ENCODE data around the gene TLCD1.
"Not testable (repeated sequence)": the region's sequence is repeated elsewhere in the genome, so short reads cannot be mapped to it uniquely, and the experiment has no call there.

The TLCD1 gene

DNA sequence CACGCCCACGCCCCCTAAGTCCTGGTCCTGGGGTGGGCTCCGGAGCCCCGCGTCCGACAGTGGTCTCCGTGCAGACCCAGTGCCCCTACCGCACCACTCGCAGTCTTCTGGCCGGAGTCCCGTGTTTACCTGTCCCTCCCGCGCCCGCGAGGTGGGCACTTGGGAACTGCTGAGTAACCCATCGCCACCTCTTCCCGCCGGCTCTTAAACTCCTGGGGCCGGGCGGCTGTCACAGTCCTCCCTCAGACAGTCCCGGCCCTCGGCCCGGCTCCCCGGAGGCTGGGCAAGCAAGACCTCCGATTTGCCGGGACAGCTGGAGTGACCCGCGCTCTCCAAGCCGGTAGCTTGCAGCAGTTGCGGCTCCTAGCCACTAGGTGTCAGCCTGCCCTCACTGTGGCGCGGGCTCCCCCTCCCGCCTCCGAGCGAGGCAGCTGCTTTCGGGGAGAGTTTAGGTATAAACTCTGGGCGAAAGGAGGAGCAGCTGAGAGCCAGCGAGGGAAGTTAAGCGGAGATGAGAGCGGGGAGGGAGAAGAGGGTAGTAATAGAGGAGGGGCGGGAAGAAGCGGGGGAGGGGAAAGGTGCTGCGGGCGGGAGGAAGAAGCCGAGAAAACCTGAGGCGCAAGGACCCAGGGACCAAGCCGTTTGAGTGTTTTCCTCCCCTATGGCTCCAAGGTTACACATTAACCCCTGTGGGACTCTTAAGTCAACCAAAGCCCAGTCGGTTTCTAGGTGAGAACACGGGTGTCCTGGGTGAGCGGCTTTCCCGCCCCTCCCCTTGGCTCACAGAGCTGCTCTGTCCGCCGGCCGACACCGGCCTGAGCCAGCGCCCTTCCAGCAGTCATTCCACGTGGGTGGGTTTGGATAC is 826 bp upstream of the TLCD1 start:
- peak; percentile 92 for DNase-seq

DNA sequence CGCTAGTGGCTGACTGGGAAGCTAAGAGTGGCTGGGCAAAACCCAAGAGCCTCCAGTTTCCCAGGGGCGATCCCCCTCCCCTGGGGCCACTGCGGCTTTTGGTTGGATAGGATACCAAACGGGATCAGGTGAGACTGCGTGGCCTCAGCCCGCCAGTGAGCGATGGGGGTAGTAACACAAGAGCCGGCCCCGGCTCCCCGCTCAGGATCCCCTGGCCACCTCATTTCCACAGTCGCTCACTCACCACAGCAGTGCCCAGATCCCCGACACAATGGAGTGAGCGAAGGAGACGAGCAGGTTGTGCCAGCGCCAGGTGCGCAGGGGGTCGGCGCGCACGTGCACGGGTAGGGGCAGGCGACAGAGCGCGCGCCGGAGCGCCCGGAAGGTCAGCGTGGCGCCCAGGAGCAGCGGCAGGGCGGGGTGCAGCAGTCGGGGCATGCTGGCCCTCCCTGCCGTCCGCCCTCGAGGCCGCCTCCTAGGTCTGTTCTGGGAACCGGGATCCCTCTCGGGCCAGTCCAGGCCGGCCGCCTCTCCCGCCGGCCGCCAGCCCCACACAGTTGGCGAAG is 290 bp downstream of the TLCD1 start:
- peak; percentile 74 for DNase-seq

DNA sequence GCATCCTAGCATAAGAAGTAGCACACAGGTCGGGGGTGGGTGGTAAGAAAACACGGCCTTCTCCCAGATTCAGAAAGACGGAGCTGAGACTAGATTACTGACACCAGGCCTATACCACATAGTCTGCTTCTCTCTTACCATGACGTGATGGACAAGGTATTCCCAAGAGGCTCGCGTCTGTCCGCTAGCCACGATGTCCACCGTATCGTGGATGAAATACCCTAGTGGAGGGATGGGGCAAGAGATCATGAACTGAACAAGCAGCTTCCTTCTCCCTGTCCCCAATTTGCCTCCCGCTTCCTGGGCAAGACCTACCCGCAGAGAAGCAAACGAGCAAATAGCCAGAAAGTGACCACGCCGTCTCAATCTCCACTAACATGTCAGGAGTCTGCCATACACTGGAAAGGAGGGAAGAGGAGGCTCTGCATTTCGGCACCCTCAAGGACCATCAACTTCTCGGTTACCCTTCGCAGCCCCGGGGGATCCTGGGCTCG is 820 bp downstream of the TLCD1 start:
- no peak for DNase-seq

DNA sequence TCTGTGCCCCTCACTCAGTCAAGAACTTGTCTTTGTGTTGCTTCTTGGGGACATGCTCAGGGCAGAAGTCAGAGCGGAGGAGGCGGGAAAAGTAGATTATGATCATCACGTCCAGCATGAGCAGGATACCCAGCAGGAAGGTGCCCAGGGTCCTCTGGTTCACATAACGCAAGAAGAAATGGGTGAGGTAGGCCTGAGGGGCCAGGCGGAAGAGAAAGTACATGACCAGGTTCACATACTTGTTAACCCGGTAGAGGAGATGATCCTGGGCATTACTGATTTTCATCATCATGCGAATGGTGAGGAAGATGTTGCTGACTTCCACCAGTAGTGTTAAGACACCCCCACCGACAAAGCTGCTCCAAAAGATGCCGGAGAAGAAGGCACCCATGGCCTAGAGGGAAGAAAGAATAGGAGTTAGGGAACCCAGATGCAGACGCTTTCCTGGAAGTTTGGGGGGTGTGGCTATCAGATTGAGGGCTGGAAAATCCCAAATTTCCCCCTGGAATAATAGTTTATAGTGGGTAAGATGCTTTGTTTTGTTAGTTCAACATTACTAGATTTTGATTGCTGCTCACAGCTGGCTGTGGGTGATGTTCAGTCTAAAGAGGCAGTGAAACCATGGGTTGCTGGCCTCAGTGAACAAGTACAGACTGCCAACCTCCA is 1.4 kb downstream of the TLCD1 start:
- no peak for DNase-seq

DNA sequence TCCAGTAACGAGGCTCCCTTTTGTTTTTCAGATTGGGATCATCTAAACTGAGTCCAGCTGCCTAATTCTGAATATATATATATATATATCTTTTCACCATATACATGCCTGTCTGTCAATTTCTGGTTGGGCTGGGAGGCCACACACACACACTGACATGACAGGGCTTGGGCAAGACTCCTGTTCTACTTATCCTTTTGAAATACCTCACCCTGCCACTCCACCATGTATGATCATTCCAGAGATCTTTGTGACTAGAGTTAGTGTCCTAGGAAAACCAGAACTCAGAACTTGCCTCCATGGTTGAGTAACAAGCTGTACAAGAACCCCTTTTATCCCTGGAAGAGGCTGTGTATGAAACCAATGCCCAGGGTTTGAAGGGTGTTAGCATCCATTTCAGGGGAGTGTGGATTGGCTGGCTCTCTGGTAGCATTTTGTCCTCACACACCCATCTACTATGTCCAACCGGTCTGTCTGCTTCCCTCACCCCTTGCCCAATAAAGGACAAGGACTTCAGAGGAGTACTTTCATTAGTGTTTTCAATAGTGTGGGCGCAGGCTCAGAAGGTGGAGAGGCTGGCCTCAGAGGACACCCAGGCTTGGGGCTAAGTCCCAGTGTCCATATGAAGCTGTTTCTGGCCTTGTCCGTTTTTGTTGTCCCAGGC is 2.1 kb downstream of the TLCD1 start:
- DNase-seq, result not testable (repeated sequence)

DNA sequence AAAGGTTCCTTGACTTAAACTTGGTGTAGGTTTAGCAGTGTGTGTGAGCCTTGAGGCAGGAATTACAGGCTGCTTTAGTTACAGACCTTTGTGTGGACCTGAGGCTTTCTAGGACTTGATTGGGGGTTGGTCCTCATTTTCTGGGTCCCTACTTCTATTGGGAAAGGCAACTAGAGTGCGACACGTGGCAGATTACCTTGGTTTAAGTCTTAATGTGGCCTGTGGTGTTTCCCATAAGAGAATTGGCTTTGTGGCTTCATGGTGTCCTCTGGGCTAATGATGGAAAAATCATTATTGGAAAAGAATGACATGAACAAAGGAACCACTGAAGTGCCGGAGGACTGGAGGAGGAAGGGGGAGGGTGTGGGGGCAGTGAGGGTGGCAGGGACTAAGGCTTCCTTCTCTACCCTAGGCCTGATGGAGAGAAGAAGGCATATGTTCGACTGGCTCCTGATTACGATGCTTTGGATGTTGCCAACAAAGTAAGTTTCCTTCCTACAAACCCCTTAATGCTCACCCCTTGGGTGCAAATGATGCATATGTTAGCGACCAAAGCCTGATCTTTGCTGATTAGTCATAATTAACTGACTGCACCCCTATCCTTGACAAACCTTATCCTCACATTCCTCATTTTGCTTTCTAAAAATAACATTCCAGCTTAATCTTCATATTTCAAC is 2.7 kb downstream of the TLCD1 start:
- no peak for DNase-seq

DNA sequence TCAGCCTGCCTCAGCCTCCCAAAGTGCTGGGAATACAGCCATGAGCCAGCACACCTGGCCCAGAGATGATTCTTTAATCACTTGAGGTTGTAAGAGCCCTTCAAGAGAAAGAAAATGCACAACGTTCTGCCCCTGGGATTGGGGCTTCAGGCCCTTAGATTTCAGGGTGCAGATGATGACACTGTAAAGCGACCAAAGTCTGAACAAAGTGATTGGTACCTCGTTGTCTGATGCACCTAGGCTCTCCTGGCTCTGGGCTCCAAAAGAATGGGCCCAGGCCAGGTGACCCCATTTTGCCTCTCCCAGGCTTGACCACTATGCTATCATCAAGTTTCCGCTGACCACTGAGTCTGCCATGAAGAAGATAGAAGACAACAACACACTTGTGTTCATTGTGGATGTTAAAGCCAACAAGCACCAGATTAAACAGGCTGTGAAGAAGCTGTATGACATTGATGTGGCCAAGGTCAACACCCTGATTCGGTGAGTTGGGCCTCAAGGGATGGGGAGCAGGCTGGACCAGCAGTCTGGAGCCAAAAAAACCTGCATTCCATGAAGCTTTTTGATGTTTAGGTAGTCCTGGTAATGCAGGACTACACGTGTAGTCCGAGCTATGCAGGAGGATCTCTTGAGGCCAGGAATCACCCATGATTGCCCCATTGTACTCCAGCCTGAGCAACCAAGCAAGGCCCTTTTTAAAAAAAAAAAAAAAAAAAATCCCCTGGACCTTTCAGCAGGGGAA is 3.4 kb downstream of the TLCD1 start:
- DNase-seq, result no peak

DNA sequence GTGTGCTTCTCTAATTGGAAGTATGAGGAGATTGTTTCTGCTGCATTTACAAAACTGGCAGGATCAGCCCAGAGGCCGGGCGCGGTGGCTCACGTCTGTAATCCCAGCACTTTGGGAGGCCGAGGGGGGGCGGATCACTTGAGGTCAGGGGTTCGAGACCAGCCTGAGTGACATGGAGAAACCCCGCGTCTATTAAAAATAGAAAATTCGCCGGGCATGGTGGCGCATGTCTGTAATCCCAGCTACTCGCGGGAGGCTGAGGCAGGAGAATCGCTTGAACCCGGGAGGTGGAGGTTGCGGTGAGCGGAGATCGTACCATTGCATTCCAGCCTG is 5.1 kb downstream of the TLCD1 start:
- DNase-seq, result not testable (repeated sequence)

DNA sequence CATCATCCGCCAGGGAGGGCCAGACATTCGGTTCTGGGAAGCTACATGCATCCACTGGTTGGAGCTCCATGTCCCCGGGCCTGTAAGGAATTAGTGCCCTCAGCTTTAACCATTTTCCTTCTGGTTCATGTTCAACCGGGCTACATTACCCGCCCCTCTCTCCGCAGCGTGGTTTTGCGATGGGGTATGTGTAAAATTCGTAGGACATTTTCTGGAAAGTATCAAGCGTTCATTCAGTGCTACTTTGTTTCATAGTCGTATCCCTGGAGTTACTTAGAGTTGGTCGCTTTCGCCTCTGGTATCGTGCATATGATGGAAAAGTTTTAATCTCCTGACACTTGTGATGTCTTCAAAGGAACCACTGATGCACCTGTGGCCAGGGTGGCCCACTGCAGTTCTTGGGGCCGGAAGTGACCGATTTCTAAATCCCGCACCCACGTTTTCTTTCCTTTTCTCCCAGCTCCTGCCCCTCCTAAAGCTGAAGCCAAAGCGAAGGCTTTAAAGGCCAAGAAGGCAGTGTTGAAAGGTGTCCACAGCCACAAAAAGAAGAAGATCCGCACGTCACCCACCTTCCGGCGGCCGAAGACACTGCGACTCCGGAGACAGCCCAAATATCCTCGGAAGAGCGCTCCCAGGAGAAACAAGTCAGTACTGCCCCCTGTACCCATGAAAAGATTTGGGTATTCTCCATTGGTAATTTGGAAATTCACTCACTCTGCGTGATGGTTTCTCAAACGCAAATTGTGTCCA is 5.6 kb downstream of the TLCD1 start:
- DNase-seq, result no peak

DNA sequence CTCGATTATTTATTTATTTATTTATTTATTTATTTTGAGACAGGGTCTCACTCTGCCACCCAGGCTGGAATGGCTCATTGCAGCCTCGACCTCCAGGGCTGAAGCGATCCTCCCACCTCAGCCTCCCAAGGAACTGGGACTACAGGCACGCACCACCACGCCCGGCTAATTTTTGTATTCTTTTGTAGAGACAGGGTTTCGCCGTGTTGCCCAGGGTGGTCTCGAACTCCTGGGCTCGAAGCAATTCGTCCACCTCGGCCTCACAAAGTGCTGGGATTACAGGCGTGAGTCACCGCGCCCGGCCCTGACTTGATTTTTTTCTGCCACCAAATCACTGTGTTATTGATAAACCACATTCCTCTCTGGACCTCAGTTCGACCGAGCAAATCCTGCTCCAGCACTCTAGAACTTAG is 7.0 kb downstream of the TLCD1 start:
- no peak for DNase-seq

DNA sequence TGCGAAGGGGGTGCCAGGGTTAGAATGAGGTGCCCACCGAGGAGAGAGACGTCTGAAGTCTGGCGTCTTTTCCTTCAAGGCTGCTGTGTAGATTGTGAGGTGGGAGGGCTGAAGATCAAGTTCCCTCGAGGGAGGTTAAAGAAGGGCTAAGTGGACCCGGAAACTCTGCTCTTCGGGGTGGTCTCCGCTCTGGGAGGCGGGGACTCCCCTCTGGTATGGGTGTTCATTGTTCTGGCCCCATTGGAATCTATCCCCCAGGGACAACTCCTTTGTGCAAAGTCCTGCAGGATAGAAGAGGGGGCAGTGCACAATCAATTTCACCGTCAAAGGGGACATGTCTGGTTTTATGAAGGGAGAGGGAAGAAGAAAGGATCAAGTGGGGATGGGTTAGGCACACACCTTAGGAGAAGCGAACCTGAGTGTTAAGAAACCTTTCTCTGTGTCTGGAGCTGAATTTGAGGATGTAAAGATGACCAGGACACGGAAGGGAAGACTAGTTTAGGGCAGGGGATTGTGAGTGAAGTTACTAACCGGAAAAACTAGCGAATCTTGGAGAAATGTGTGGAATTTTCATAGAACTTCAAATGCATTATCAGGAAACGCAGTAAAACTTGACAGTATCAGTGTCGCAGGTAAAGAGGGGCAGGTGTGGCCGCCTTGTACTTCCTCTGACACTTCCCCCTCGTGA is 7.6 kb downstream of the TLCD1 start:
- no peak for DNase-seq

DNA sequence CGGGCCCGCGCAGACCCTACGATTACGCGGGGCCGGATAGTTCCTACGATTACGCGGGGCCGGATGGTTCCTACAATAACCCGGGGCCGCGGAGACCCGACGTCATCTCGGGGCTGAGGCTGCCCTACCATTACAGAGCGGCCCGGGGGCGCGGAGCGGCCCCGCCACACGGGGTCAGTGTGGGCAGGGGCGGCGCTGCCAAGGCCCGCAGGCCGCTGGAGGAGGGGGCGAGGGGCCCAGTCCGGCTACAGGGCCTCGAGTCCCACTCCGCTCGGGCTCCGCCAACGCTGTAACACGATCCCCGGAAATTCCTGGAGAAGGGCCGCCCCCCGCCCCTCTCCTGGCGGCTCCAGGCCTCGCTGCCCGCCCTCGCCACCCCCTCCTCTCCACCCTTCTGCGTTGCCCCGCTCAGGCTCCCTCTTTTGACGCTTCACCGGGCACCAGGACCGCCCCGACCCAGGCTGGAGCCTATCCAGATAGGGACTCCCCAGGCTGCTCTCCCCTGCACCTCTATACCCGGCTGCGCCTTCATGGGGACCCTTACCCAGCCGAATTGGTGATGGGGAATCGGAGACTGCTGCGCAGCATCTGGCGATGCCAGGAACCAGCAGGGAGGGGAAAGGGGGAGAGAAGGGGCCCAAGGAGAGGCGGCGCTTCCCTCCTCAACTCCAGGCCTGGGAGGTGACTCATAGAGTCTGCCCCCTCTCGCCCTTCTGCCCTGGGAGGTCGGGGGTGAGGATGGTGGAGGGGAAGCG is 8.3 kb downstream of the TLCD1 start, which contains the start of gene RAB34:
TSS of gene RAB34 (minus strand) at position 291 of the 755 bp plus-strand sequence. CDS start 602 bp downstream, outside the sequence.
- no peak for DNase-seq

DNA sequence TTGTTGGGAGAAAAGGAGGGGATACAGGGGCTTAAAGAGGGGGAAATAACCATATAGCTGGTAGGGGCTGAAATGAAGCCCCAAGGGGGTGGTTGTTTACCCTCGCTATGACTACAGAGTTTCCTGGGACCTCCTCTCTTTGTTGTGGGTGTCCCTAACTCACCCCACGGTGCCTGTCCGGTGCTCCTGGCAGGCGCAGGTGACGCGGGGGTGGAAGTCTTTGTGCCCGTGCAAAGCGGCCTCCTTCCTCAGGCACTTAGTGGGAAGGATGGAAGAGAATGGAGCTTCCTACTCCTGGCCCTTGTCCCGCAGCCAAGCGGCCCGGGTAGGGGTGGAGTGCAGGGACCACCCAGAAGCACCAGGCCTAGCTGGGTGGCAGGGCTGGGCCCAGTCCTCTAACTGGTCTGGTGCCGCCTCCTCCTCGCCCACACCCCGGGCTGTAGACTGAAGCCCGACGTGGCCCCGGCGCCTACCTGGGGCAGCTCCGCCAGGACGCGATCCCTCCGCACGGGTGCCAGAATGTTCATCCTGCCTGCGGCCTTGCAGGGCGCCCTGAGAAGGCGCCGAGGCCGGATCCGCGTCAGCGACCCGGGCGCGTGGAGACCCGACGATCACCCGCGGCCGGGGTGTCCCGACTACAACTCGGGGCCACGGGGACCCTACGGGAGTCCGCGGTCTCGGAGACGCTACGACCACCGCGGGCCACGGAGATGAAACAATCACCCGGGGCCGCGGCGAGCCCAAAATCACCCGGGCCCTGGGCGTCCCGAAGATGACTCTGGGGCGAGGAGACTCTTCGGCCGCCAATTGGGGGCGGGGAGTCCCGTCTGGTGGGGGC is 9.1 kb downstream of the TLCD1 start:
- DNase-seq, result no peak

DNA sequence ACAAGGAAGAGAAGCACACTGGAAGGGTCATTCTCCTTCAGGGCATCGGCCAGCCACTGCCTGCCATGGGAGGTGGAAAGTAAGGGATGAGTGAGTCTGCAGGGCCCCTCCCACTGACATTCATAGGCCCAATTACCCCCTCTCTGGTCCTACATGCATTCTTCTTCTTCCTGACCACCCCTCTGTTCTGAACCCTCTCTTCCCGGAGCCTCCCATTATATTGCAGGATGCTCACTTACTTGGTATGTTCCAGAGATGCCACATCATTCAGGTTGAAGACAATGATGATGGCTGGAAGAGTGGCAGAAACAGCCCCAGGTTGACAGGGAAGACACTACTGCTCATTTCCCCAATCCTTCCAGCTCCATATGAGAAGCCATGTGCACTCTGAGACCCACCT is 10.8 kb downstream of the TLCD1 start:
- DNase-seq, result no peak

DNA sequence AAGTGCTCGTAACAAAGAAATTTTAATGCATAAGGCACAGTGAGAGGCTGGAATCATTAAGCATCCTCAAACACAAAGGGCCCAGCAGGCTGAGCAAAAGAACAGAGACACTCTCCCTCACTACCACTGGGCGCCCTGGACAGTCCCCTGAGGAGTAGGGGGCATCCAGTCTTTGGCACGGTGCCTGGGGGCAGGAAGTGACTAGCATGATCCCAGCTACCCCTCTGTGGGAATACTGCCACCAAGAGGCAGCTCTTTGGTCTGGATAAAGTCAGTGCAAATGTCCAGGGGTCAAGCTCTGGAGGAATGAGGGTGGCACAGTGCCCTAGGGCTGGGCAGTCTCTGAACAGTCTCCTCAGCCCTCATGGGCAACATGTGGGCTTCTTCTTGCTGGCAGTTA is 11.8 kb downstream of the TLCD1 start:
- DNase-seq, result no peak

DNA sequence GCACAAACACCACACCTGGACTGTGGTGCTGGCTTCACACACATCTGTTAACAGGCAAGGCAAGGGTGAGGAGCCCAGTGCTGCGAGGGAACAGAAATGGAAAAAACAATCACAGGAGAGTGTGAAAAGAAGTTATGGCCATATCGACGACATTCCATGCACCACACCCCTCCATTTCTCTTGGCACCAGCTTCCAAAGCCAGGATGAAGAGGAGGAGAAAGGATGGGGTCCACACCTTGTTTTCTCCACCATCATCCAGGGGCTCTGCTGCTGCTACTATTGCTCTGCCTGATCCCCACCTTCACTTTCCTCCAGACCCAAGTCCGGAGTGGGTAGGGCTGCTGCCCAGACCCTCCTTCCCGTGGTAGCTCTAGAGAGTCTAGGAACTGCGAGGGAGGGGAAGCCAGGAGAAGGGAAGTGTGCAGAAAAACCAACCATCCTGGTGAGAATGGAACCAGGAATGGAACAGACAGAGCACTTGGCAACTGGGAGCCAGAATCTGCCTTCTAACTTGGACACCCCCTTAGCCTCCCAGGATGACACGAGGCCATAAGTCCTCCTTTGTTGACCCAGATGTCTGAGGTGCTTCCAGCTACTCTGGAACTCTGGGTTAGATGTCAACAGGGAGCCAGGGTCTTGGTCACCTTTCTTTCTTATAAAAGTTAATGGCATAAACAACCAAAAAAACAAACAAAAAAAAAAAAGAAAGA is 13.2 kb downstream of the TLCD1 start:
- no peak for DNase-seq

DNA sequence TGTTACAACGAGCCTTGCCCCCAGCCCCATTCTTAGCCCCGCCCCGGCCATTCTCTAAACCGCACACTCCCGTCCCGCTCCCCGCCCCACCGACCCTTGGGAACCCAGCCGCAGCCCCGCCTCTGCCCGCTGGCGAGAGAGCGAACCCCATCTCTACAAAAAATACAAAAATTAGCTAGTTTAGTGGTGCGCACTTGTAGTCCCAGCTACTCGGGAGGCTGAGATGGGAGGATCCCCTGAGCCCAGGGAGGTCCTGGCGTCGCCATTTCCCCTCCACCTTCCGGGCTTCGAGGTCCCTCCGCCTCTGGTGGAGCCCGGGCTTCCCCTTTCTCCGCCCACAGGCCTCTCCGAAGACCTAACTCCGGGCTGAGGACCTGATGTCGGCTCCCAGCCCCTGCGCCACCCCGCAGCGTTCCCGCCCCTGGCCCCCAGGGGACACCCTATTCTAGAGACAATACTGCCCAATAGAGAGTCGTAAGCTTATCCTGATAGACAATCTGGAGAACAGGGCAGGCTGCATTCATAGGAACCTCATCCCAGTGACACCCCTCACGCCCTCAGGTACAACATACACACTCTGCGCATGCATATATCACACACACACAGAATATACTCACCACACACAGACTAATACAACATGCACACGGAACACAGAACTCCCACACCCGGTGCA is 13.9 kb downstream of the TLCD1 start:
- DNase-seq, result no peak

DNA sequence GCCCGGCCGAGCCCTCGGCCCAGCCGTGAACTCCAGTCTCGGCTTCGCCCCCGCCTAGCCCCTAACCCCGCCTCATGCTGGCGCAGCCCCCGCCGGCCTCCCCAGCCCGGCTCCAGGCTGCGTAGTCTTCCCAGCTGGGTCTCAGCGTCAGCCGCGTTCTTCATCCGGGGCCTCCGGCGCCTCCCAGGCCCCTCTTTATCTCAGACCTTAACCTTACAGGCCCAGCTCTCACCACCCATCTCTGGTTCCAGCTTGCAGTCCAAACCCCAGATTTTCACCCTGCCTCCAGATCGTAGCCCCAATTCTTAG is 14.4 kb downstream of the TLCD1 start, which contains the start of gene PROCA1:
TSS of gene PROCA1 (minus strand) at position 166 of the 309 bp plus-strand sequence. CDS start 228 bp downstream, outside the sequence.
- DNase-seq, result no peak

Data from NCI-H1105 (cell line).